ENCODE results near the gene PATE3. TPM values are rescaled to one million over a fixed set of nuclear protein-coding genes. Genes with fewer than 3 reads are reported as not detected.

PATE3 gene
- total RNA-seq, result not detected
- long read RNA-seq, result 0 reads

GRCh38 chr11:125787827-125788226 lies at the start of gene PATE3:
Gene PATE3 (plus strand): TSS chr11:125788127. CDS start chr11:125788152, 25 bp downstream.
- H3K4me3 ChIP-seq, result no peak within 1 kb of the TSS
- H3K27ac ChIP-seq (replicated peaks), result no peak within 1 kb of the TSS
- no peak for DNase-seq
- intact Hi-C loops (cut with micrococcal nuclease), result no loop called here
- TF ChIP-seq CTCF (IDR thresholded peaks at IDR 0.05; ENCODE audit: borderline replicate concordance), result no peak
- no peaks in the 10 kb centered on the region for H3K27me3 ChIP-seq (ENCODE audit: low read depth)
- peaks cover 13% of the 10 kb centered on the region for H3K9me3 ChIP-seq (replicated peaks)
- no peaks in the 10 kb centered on the region for H3K4me1 ChIP-seq
- H3K36me3 ChIP-seq, result no peaks in the 10 kb centered on the region

GRCh38 chr11:125740617-125741016 lies 47.3 kb upstream of the PATE3 start:
- no peak for TF ChIP-seq CTCF (IDR thresholded peaks at IDR 0.05; ENCODE audit: borderline replicate concordance)
- Histone ChIP-seq H3K4me1 (no peaks in the 10 kb centered on the region), H3K27ac (replicated peaks) (no peak overlapping the region), H3K27me3 (ENCODE audit: low read depth) (no peaks in the 10 kb centered on the region), H3K36me3 (no peaks in the 10 kb centered on the region), H3K9me3 (replicated peaks) (peaks cover 24% of the 10 kb centered on the region), H3K4me3 (no peak overlapping the region)
- no peak for DNase-seq
- intact Hi-C loops (cut with micrococcal nuclease), result no loop called here

- Histone ChIP-seq H3K9me3 (replicated peaks) (peaks cover 3% of the 10 kb centered on the region), H3K27ac (replicated peaks) (no peak overlapping the region), H3K4me1 (no peaks in the 10 kb centered on the region), H3K4me3 (no peak overlapping the region), H3K36me3 (no peaks in the 10 kb centered on the region), H3K27me3 (ENCODE audit: low read depth) (no peaks in the 10 kb centered on the region)
- no peak for DNase-seq
- no peak for TF ChIP-seq CTCF (IDR thresholded peaks at IDR 0.05; ENCODE audit: borderline replicate concordance)
- intact Hi-C loops (cut with micrococcal nuclease), result no loop called here
Measured at GRCh38 chr11:125743681-125744080, 44.2 kb upstream of the PATE3 start.

- no peak within 1 kb of the TSS for H3K27ac ChIP-seq (replicated peaks)
- no peak within 1 kb of the TSS for H3K4me3 ChIP-seq
- intact Hi-C loops (cut with micrococcal nuclease), result no loop called here
- no peak for DNase-seq
- H3K27me3 ChIP-seq (ENCODE audit: low read depth), result no peaks in the 10 kb centered on the region
- H3K9me3 ChIP-seq (replicated peaks), result no peaks in the 10 kb centered on the region
- no peaks in the 10 kb centered on the region for H3K4me1 ChIP-seq
- no peaks in the 10 kb centered on the region for H3K36me3 ChIP-seq
- TF ChIP-seq CTCF (IDR thresholded peaks at IDR 0.05; ENCODE audit: borderline replicate concordance), result no peak
Measured at GRCh38 chr11:125745979-125746378, 41.9 kb upstream of the PATE3 start, which contains the start of gene PATE1. Gene PATE1 (plus strand): TSS chr11:125746279. CDS start chr11:125746305, 26 bp downstream.

- H3K27me3 ChIP-seq (ENCODE audit: low read depth), result no peaks in the 10 kb centered on the region
- no peaks in the 10 kb centered on the region for H3K36me3 ChIP-seq
- intact Hi-C loops (cut with micrococcal nuclease), result no loop called here
- TF ChIP-seq CTCF (IDR thresholded peaks at IDR 0.05; ENCODE audit: borderline replicate concordance), result no peak
- no peaks in the 10 kb centered on the region for H3K4me1 ChIP-seq
- peaks cover 6% of the 10 kb centered on the region for H3K9me3 ChIP-seq (replicated peaks)
- no peak for DNase-seq
- no peak overlapping the region for H3K4me3 ChIP-seq
- no peak overlapping the region for H3K27ac ChIP-seq (replicated peaks)
Measured at GRCh38 chr11:125750629-125751028, 37.3 kb upstream of the PATE3 start.

All from left ventricle myocardium inferior (tissue), 1 donor.